NCI-H1694 treated with DMSO at 0.1 percent for 48 hours (cell line): ENCODE data around the gene NIPAL1.
"Not testable (repeated sequence)": the region's sequence is repeated elsewhere in the genome, so short reads cannot be mapped to it uniquely, and the experiment has no call there.

ENCODE experiments used
- DNase-seq: peaks from one replicate; lab custom pipeline; 2025; lab: John Stamatoyannopoulos, UW

The NIPAL1 gene

DNA sequence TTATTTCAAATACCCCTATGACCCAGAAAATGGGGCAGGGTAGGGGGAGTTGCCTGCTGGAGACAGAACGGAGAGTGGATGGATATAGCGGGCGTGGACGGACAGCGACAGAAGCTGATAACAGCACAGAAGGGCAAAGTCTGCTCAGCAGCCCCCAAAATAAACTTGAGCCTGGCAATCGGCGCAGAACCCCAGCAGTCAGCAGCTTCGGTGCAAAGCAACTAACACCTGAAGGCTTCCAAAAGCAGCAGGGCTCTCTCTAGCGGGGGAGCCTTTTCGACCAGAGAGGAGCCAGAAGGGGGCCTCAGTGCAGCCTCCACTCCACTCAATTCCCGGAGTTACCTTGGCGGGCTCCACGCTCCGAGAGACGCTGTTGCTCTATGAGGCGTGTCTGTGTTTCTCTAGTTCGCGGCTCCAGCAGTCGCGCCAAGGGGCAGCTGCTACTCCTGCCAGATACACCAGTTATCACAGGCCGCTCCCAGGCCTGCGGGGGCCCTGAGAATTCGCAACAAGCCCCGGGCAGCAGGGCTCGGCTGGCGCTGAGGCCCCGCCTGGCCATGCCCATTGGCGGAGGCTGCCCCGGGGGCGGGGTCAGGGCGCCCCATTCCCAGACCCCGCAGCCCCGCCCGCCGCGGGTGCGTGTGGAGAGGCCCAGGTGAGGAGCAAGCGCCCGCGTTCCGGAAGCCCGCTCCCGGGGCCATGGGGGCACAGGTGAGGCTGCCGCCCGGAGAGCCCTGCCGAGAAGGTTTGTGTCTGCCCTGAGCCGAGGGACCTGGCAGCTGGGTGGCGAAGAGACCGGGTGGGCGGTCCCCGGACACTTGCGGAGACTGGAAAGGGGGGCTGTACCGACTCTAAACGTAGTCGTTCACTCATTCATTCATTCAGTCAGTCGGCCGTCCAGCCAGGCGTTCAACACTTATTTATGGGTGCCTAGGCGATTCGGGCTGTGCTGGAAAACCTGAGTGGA is at the start of gene NIPAL1, which contains the start of gene CNGA1:
TSS of gene NIPAL1 (plus strand) at position 632 of the 967 bp plus-strand sequence. CDS start at position 700, 68 bp downstream.
TSS of gene CNGA1 (minus strand) at position 541 of the 967 bp plus-strand sequence. CDS start 63,992 bp downstream, outside the sequence.
- no peak for DNase-seq

DNA sequence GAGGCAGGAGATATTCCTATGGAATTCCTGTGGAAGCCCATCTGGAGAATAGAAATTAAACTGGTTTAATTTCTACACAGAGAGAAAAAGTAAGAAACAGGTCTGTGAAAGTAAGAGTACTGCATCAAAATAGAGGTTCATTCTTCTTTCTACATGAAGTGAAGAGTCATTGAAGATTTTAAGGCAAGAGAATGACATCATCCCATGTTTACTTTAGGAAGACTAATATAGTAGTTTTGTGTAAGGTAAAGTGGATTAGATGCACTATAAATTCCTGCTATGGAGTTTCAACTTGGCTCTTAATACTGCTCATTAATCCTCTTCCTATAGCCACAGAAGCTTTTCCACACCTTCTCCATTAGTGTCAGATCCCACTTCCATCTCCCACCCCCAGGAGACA is 47.7 kb upstream of the NIPAL1 start:
- no peak for DNase-seq

DNA sequence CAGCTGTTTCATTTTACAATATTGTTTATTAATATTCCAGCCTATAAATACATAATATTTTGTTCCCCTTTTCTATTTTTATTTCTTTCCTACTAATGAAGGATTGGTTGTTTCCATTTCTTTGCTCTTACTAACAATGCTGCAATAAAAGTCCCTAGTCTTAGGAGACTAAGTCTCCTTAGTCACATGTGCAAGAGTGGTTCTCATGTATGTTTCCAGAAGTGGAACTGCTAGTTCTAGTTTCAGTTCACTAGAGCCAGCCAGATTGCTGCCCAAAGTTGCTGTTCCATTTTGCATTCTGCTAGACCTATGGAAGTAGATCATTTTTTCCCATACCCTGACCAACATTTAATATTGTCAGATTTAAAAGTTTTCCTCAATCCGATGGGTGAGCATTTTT is 44.4 kb upstream of the NIPAL1 start:
- no peak for DNase-seq

DNA sequence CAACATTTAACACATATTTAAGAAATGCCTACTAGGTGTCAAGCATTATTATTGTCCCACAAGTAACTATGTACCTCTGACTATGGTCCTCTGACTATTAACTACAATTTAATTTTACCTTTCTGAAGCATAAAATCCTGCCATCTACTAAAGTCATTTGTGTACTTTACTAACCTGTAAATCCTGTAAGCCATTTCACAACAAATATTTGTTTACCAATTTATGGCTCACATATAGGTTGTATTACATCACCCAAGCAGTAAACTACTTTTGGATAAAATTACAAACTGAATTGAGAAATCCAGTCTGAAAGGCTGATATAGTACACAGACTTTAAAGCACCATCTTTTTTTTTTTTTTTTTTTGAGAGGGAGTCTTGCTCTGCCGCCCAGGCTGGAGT is 43.9 kb upstream of the NIPAL1 start:
- no peak for DNase-seq

DNA sequence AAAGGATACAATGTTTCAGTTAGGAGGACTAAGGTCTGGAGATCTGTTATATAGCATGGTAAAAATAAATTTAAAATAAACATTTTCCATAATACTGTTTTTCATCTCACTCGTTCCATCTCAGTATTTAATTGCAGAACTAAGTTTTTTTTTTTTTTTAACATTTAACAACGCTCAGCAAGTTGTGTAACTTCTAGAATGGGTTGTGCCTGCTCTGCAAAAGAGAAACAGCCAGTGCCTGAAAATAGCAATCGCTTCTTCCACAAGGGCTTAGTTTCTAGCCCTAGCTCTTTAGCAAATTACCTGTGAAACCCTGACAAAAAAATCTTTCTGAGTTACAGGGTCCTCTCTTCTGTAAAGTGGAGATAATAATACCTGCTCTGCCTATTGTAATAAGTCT is 42.0 kb upstream of the NIPAL1 start:
- no peak for DNase-seq

DNA sequence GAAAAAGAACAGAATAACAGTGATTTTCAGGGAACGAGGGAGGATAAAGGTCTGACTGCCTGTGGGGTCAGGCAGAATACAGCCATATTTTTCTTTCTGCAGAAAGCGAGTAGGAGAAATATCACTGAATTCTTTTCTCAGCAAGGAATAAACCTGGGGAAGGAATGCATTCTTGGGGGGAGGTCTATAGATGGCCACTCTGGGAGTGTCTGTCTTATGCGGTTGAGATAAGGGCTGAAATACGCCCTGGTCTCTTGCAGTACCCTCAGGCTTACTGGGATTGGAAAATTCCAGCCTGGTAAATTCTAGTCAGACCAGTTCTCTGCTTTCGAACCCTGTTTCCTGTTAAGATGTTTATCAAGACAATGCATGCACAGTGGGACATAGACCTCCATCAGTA is 26.4 kb upstream of the NIPAL1 start:
- DNase-seq, result no peak

DNA sequence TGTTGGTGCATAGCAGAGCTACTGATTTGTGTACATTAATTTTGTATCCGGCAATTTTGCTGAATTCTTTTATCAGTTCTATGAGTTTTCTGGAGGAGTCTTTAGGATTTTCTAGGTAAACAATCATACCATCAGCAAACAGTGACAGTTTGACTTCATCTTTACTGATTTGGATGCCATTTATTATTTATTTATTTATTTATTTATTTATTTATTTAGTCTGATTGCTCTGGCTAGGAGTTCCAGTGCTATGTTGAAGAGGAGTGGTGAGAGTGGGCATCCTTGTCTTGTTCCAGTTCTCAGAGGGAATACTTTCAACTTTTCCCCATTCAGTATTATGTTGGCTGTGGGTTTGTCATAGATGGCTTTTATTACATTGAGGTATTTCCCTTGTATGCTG is 24.1 kb upstream of the NIPAL1 start:
- DNase-seq, result not testable (repeated sequence)

DNA sequence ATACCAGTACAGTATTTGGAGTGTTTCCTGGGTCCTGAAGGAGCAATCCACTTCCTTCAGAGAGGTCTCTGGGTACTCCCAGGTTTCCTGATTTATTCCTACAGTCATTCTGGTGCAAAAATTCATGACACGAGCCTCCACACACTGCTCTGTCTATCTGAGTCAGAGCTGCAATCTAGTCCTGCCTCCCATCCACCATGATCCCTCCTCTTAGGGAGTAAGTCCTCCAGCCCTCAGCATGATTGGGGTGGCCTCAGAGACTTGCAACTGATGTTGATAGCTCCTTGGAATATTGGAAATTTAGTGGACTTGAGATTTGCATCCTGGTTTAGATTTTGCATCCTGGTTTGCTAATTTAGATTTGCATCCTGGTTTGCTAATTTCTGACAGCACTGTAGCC is 20.6 kb upstream of the NIPAL1 start:
- DNase-seq, result no peak

DNA sequence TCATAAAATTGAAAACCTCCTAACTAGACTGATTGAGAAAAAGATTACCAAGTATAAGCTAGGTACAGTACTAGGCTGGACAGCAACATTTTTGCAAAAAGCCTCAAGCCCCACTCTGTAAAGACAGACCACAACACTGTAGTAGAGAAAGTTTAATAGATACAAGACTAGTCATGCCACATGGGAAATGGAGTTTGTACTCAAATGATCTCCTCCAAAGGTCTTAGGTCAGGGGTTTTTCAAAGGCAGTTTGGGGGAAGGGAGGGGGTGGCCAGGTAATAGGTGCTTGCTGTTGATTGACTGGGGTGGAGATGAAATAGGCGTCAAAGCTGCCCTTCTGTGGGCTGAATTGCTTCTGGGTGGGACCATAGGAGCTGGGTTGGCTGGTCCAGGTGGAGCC is 14.3 kb upstream of the NIPAL1 start:
- no peak for DNase-seq

DNA sequence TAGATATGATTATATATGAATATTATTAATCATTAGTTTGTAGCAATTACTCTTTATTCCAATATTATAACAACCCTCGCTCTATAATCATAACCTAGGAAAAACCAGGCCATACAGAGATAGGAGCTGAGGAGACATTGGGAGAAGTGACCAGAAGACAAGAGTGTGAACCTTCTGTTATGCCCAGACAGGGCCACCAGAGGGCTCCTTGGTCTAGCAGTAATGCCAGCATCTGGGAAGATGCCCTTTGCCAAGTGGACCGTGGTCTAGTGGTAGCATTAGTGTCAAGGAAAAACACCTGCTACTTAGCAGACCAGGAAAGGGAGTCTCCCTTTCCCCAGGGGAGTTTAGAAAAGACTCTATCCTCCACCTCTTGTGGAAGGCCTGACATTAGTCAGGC is 13.0 kb upstream of the NIPAL1 start:
- DNase-seq, result not testable (repeated sequence)

DNA sequence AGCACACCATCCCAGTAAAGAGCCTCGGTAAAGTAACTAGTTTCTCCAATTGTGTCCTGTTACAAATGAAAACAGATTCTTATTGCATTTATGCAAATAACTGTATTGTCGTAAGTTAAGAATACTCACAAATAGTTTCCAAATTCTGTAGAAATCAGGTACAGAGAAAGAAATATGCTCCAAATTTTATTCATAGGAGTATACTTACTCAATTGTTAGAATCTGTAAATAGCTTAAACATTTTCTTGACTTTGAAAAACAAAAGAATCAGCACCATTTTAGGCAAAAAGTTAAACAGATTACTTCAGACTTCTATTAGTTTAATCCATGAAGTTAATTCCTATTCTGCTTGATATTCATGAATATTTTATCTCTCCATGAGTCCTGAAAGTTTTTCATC is 10.8 kb upstream of the NIPAL1 start:
- no peak for DNase-seq

DNA sequence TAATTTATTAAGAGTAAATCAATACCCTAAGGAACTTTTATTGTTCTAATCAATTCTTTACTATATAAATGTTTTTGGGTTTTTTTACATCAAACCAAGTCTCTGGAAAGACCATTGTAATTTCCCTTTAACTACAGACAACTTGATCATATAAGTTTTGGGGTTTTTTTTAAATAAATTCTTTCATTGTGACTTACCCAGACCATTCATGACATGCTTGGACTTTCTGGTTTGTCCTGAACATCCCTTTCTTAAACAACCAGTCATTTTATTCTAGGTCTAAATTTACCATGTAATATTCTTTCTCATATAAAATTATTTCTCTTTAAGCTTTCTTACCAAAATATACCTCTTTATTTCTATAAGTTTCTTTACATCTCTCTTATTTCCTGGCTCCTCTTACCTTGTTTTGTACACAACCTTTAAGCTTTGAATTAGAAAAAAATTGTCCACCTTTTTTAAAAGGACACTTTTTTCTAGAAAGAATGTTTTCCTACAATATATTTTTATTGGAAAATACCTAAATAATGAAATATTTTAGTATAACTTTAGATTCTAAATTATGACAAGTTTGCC is 8.5 kb upstream of the NIPAL1 start:
- no peak for DNase-seq

DNA sequence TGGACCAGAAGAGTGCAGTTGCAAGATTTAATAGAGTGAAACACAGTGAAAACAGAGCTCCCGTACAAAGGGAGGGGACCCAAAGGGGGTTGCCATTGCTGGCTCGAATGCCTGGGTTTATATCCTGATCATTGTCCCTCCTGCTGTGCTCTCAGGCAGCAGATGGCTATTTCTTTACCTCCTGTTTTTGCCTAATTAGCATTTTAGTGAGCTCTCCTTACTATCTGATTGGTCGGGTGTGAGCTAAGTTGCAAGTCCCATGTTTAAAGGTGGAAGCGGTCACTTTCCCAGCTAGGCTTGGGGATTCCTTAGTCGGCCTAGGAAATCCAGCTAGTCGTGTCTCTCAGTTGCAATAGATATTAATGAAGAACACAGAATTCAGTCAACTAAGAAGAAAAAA is 5.7 kb upstream of the NIPAL1 start:
- not testable (repeated sequence) for DNase-seq

DNA sequence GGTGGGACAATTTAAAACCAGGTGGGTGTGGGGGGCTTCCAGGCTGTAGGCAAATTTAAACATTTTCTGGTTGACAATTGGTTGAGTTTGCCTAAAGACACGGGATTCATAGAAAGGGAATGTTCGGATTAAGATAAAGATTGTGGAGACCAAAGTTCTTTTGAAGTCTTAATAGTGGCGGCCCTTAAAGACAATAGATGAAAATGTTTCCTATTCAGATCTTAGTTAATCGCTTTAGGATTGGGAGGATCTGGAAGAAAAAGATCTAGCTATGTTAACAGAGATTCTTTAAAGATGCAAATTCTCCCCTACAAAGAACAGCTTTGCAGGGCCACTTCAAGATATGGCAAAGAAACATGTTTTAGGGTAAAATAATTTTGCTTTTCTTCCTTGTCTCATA is 4.8 kb upstream of the NIPAL1 start:
- DNase-seq, result no peak

DNA sequence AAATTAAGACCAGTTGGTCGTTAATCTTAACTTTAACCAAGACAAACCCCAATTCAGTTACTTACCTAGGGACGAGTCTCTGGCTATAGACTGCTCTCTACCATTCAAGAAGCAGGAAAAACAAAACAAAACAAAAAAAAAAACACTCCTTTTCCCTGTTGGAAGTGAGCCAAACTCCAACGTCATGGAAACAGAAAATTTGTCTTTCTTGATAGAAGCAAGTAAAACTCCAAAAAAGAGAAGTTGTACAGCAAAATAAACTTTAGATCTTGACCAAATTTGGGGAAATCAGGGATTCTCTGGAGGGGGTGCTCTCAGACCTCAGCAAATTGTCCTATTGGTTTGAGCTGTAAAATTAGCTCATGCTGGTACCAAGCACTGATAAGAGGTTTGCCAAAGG is 3.7 kb upstream of the NIPAL1 start:
- no peak for DNase-seq

DNA sequence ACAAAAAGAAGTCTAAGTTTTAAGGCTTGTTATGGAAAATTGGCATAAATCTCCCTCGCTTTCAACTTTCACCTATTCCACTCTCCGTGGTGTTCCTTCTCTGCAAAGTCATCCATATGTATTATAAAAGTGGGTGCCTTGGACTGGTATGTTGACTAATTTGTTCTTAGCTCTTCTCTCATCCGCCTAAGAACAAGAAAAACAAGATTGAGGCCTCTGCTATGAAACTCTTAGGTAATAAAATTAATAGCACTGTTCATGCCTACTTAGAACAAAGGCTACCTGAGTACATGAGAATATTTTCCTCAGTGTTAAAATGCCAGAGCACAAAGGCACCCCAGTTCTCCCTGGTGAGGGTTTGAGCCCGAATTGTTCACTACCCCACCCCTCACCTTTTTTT is 1.4 kb upstream of the NIPAL1 start:
- DNase-seq, result no peak

DNA sequence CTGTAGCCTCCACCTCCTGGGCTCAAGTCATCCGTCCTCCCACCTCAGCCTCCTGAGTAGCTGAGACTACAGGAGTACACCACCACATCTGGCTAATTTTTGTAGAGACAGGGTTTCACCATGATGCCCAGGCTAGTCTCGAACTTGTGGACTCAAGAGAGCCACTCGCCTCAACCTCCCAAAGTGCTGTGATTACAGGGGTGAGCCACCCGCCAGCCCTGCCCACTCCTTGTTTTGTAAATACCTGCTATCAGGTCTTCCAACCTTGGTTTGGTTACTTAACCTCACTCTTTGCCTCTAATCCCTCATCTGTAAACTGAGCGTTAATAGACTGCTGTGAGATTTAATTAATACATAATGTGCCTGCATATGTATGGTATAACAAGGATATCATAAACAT is 894 bp upstream of the NIPAL1 start:
- DNase-seq, result no peak

DNA sequence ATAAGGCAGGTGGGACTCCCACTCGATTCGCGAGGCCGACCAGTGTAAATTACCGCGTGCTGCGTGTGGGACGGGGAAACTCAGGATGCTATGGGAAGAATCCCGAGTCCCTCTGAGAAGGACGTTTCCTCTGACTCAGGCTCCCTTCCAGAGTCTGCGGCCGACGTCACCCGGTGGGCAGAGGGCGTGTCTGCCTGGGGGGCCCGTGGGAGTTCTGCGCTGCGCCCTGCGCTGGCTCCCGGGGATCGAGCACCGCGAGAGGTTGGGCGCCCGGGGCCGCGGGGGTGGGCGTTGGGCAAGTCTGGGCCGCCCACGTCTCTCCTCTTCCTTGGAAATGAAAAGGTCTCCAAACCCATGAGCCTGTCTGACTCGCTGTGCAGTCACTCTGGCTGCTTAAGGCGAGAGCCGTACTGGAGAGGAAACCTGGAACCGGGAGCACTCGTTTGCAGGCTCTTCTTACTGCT is 568 bp downstream of the NIPAL1 start:
- DNase-seq, result no peak

DNA sequence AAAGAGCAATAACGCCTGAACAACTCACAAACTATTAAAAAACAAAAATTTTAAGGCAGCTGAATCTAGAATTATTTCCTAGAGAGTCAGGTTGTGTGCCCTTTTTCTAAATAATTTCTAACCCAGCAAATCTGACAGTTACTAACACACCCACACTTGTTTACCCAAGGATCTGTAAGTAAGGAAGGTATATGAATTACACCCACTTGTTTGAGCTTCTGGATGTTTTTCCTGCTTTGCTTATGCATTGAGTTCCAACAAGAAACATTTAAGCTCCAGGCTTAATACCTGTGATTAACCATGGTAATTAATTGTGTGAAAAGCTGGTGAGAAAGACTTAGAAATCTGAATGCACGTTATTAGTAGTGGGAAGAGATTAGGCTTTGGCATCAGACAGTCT is 1.5 kb downstream of the NIPAL1 start:
- DNase-seq, result no peak

DNA sequence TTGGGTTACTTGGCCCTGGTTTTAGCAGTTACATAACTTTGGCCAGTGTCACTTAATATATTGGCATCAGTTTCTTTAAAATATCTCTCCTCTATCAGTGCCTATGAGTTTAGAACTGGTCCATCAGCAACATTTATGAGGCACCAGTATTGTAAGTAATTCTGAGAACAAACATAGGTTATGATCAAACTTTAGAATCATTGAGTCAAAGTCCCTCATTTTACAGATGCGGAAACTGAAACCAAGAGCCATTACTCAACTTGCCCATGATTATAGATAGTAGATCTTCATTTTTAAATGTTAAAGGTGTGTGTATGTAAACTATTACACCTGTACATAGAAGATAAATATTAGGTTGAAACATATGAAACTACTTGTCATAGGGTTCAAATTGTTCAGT is 4.5 kb downstream of the NIPAL1 start:
- DNase-seq, result no peak

DNA sequence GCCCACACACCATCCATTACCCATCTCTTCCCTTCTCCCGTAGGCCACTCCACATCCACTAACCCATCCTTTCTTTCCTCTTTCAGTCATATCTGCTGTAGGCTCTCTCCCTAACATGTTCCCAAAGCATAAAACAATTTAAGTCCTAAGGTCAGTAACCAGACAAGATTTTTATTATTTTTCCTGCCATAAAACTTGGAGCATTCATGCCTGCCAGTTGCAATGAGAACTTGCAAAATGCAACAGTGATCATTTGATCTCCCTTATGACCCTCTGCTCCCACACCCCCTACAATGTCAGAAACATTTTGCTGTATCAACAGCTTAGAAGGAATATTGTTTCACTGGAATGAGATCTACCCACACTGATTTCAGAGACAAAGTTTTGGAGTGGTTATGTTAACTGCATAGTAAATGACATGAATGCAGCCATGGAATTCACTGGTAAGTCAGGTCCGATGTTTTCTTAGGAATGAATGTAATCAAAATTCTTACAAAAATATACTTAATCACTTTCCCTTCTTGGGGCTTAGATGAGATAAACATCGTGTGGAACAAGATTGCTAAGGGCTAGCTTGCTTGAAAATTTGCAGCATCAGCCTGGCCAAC is 5.7 kb downstream of the NIPAL1 start:
- no peak for DNase-seq

DNA sequence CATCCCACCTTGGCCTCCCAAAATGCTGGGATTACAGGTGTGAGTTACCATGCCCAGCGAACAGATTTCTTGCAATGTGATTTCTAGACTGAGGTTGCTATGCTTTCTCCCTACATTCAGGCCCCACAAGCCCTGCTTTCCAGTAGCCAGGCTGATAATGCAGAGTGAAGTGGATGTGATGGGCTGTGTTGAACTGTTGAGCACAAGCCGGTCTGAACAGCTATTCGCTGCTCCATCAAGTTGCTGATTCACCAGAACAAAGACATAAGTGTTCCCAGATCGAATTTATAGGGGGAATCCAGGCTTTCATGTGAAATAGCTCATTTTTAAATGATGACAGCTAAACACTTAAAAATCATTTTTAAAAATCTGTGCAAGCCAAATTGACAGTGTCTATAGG is 8.0 kb downstream of the NIPAL1 start:
- DNase-seq, result no peak

DNA sequence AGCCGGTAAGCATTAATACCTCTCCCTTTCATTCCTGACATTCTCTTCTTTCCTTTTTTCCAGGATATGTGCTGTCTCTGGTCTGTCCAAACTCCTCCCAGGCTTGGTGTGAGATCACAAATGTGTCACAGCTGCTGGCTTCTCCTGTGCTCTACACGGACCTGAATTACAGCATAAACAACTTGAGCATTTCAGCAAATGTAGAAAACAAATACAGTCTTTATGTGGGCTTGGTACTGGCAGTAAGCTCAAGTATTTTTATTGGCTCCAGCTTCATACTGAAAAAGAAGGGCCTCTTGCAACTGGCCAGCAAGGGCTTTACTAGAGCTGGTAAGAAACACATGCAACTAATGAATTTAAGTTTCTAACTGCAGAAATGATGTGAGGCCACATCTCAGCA is 8.4 kb downstream of the NIPAL1 start:
- no peak for DNase-seq
